K562 (cell line): ENCODE data around the gene AQP2.

Source experiments
- POLR2A ChIP-seq: fragments of 450-650 bp; conservative IDR thresholded peaks from 2 replicates; pipeline ENCODE4 v1.6.1; 2016
- SIN3A ChIP-seq, 2 experiments: fragments of 150-350 bp in 1 of 2; IDR thresholded peaks; 2 replicates each; pipeline ENCODE4 v1.6.1; 2011 to 2016; ENCODE audit warnings: borderline replicate concordance in 2 of 2, low read depth in 2 of 2, low read length in 2 of 2, mild to moderate bottlenecking in 2 of 2, moderate library complexity in 2 of 2; ENCODE audit not compliant: control insufficient read depth in 1 of 2
- SMAD1 ChIP-seq: fragments of 150-350 bp; IDR thresholded peaks from 2 replicates; pipeline ENCODE4 v1.6.1; 2014; ENCODE audit warnings: low read length, low read depth; ENCODE audit not compliant: partially characterized antibody
- SRSF1 ChIP-seq: fragments of 200-400 bp; formaldehyde crosslinking; IDR thresholded peaks from 2 replicates; pipeline ENCODE4 v1.6.1; 2017; ENCODE audit warnings: mild to moderate bottlenecking, low read depth, low read length, moderate library complexity
- TBP ChIP-seq: optimal IDR thresholded peaks from 2 replicates; pipeline ENCODE3; 2011; ENCODE audit warnings: low read depth, low read length, improper control_type of control experiment
- ZFPM2 ChIP-seq: fragments of 250-450 bp; sonication (Bioruptor Pico); IDR thresholded peaks from 2 replicates; pipeline ENCODE4 v1.5.1; 2022; ENCODE audit warnings: mild to moderate bottlenecking
- ZNF263 ChIP-seq: sonication (generic); formaldehyde crosslinking; IDR thresholded peaks from 2 replicates; pipeline ENCODE4 v1.8.0; 2022; ENCODE audit warnings: mild to moderate bottlenecking, missing genetic modification reagents, borderline replicate concordance
- ZNF444 ChIP-seq: fragments of 250-450 bp; sonication (Bioruptor Pico); IDR thresholded peaks from 2 replicates; pipeline ENCODE4 v1.4.0; 2020; ENCODE audit warnings: mild to moderate bottlenecking, moderate library complexity
- ZNF512 ChIP-seq: IDR thresholded peaks from 2 replicates; pipeline ENCODE4 v1.6.1; 2016; ENCODE audit warnings: missing genetic modification characterization, missing compliant biosample characterization
- TF ChIP-seq, protein P1 (sequence below): fragments of 200-800 bp; sonication (Bioruptor generic); IDR thresholded peaks from 2 replicates; pipeline ENCODE4 v1.6.1; 2017; ENCODE audit warnings: missing genetic modification characterization, missing compliant biosample characterization
- TF ChIP-seq, protein P2 (sequence below): sonication (generic); formaldehyde crosslinking; IDR thresholded peaks from 2 replicates; pipeline ENCODE4 v1.8.1; 2022; ENCODE audit warnings: missing genetic modification reagents

- no peak for TF ChIP-seq ZNF512 (tag)
- no peak for TF ChIP-seq ZNF263 (CRISPR knock-in tag)
- TF ChIP-seq, protein P1, sequence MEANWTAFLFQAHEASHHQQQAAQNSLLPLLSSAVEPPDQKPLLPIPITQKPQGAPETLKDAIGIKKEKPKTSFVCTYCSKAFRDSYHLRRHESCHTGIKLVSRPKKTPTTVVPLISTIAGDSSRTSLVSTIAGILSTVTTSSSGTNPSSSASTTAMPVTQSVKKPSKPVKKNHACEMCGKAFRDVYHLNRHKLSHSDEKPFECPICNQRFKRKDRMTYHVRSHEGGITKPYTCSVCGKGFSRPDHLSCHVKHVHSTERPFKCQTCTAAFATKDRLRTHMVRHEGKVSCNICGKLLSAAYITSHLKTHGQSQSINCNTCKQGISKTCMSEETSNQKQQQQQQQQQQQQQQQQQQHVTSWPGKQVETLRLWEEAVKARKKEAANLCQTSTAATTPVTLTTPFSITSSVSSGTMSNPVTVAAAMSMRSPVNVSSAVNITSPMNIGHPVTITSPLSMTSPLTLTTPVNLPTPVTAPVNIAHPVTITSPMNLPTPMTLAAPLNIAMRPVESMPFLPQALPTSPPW (CRISPR knock-in tag): no peak
- TF ChIP-seq SIN3A (IDR thresholded peaks at IDR 0.05; ENCODE audit: borderline replicate concordance in 2 of 2, control insufficient read depth in 1 of 2, low read depth in 2 of 2, low read length in 2 of 2): no peak
- TF ChIP-seq POLR2A: no peak
- TF ChIP-seq ZFPM2: no peak
- no peak for TF ChIP-seq SRSF1
- no peak for TF ChIP-seq TBP
- no peak for TF ChIP-seq SMAD1
- TF ChIP-seq ZNF444 (CRISPR knock-in tag): no peak
- TF ChIP-seq, protein P2, sequence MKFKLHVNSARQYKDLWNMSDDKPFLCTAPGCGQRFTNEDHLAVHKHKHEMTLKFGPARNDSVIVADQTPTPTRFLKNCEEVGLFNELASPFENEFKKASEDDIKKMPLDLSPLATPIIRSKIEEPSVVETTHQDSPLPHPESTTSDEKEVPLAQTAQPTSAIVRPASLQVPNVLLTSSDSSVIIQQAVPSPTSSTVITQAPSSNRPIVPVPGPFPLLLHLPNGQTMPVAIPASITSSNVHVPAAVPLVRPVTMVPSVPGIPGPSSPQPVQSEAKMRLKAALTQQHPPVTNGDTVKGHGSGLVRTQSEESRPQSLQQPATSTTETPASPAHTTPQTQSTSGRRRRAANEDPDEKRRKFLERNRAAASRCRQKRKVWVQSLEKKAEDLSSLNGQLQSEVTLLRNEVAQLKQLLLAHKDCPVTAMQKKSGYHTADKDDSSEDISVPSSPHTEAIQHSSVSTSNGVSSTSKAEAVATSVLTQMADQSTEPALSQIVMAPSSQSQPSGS (CRISPR knock-in tag): no peak
Observed at GRCh38 chr12:49956663-49957569, 6.4 kb downstream of the AQP2 start.
